Stimulated activated CD4-positive, alpha-beta T cell treated with anti-CD3 and anti-CD28 coated beads, Interleukin-12 subunit alpha, Interleukin-12 subunit beta, amount 100 ng/mL, for 24 hours (primary cell): ENCODE measurements around the gene TPCN2.
"Not testable (repeated sequence)": the region's sequence is repeated elsewhere in the genome, so short reads cannot be mapped to it uniquely, and the experiment has no call there.

Source experiments
- DNase-seq, 2 experiments: peaks; one replicate each; pipeline ENCODE4 v3.0.0-alpha.2; 2020; ENCODE audit warnings: low read depth in 2 of 2

The TPCN2 gene

GRCh38 chr11:69149338-69150045 lies 100.8 kb downstream of the TPCN2 start:
- DNase-seq: not testable (repeated sequence)

GRCh38 chr11:69150175-69150574 lies 101.4 kb downstream of the TPCN2 start:
- no peak for DNase-seq

DNA sequence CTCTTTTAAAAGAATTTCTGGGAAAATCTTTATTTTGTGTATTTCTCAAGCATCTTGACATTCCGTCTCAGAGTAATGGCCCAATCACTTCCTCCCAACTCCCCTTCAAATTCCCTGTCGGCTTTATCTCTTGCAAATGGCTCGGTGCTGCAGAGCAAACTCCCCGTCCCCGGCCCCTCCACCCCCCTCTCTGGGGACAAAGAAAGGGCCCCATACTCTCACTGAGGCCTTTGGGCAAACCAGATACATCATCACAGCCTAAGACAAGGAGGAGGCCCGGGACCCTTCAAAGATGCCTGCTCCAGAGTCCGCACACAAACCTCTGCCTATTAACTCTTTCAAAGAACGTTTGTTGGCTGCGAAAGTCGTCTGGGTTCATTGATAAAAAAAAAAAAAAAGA lies 103.1 kb downstream of the TPCN2 start:
- DNase-seq: no peak

DNA sequence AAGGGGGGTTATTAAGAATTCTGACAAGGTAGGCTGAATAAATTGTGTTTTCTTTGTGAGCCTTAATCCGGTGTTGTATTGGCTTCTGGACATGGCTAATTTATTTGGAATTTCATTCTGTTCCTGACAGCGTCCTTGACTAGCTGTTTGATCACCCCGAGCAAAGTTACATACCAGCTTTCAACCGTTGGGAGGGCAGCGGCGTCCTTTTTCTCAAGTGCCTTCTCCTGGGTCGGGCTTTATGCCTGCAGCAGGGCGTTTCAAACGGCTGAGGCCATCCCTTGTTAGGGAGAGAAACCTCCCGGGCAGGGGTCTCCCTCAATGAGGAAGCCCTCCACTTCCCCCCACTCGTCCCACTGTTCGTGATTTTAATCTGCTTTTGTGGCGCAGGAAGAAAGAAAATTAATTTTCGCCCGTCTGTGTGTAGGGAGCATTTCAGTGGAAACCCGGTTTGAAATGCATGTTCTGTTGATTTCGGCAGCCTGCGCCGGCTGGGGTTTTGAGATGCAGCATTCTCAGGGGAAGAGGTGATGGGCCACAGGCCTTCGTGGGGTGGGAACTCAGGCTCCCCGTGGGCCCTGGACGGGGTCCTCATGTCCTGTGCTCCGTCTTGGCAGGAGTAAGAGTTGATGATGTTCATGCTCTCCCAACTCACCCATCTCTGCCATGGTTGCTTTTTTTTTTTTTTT lies 104.1 kb downstream of the TPCN2 start:
- DNase-seq: no peak

GRCh38 chr11:69153661-69154060 lies 104.9 kb downstream of the TPCN2 start:
- DNase-seq: no peak

DNA sequence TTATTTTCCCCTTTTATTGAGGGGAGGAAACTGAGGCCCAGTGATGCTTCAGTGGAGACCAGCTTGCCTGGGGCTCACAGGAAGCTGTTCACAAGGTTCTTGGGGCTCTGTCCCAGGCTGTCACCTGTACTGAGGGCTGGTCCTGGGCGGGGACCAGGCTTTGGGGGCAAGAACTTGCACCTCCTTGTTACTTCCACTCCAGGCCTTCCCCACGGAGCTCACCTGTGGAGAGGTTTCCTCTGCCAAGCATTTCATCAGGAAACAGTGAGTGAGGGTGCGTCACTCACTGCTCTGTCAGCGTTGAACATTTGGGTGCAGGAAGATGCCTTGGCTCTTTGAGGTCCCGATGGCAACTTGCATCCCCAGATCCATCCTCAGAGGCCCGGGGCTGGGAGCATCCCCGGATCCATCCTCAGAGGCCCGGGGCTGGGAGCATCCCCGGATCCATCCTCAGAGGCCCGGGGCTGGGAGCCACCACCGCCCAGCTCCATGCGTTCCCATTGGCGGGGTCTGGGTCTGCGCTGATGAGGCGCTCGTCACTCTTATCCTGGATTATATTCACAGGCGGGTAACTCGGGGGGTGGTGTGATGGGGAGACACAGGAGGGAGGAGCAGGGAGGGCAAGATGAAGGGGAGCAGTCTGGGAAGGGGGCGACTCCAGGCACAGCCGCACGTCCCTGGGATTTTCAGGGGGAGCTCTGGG lies 105.6 kb downstream of the TPCN2 start:
- no peak for DNase-seq

GRCh38 chr11:69154938-69155301 lies 106.2 kb downstream of the TPCN2 start:
- DNase-seq: no peak

DNA sequence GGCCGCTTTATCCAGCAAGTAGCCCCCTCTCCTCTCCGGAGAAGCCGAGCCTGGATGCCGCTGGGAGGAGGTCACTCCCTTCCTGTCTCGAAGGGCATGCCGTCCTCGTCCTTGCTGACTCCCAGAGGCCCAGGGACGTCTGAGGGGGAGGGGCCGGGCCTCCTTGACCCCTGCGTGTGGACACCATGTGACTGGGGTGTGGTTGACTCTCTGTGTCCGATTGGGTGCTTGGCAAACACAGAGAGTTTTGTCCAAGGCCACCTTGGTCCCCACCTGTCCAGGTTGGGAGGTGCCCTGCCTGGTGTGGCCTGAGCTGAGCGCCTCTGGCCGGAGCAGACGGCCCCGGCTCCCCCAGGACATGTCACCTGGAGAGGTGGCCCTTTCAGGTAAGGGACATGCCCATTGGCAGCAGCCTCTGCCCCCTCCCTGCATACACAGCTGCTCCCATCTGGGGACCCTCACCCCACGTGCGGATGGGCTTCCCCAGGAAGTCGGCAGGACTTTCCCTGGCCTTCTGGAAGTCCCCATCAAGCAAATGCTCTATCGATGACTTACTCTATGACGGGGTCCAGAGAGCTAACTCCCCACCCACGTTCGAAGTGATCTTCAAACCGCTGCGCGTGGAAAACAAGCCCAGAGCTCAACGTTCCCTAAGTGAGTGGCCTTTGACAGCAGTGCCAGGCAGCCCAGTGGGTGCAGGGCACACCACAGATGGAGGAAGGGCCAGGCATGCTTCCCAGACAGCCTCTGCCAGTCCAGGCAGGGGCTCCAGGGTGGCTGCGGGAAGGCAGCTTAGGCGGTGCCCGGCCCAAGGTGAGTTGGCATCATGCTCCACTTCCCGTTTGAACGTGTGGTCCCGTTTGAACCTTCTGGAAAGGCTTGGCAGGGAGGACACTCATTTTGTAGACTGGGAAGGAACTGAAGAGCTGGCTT lies 106.8 kb downstream of the TPCN2 start, which contains the start of gene SMIM38:
SMIM38 (plus strand) TSS at position 634 of the 933 bp plus-strand sequence. CDS start 1,912 bp downstream, outside the sequence.
- DNase-seq: no peak

DNA sequence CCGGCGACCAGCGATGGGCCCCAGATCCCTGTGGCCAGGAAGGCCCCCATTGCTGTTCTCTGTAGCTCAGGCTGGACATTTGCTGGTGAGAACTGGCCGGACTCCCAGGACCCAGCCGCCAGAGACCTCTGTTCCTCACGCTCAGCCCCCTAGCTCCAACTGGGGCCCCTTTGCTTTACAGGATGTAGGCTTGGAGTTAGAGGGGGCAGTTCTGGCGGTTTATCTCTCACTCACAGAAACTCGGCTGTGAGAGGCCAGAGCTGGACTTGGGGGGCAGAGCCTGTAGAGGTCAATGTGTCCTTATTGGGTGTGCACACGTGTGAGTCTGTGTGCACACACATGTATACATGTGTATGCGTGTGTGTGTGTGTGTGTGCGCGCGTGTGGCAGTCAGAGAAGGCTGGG lies 107.5 kb downstream of the TPCN2 start:
- no peak for DNase-seq

DNA sequence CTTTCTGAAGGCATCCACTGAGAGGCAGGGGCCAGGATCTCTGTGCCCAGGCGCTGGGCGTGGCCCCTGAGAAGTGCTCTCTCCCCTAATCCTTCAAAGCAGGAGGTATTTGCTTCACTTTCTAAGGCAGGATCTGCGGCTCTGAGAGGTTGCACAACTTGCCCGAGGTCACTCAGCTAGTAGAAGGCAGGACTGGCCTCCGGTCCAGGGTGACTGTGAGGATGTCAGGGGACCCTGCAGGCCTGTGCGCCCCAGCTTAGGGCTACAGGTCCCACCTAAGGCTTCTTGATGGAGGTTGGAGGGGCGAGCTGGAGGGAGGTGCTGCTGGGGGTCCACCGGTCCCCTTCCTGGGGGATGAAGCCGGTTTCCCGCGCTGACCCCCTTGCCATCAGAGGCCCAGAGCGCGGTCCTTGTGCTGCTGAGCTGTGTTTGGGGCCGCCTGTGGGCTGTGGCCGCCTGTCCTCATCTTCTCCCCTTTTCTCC lies 108.0 kb downstream of the TPCN2 start:
- no peak for DNase-seq

- no peak for DNase-seq
Measured at GRCh38 chr11:69157156-69157821, 108.6 kb downstream of the TPCN2 start.

DNA sequence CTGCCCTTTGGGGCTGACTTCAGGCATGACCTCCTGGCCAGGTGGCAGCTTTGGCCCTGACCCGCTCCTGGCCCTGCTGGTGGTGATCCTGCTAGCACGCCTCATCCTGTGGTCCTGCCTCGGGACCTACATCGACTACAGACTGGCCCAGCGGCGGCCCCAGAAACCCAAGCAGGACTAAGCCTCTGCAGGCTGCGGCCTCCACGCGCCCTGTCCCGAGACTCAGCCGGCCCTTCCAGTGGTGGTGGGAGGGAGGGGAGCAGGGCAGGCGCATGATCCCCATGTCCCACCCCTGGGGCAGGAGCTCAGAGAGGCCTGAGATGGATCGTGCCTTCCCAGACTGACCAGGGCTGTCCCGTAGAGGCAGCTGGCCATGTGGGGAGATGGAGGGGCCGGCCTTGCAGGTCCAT lies 109.1 kb downstream of the TPCN2 start:
- no peak for DNase-seq

- no peak for DNase-seq
Measured at GRCh38 chr11:69158301-69159149, 109.8 kb downstream of the TPCN2 start.

DNA sequence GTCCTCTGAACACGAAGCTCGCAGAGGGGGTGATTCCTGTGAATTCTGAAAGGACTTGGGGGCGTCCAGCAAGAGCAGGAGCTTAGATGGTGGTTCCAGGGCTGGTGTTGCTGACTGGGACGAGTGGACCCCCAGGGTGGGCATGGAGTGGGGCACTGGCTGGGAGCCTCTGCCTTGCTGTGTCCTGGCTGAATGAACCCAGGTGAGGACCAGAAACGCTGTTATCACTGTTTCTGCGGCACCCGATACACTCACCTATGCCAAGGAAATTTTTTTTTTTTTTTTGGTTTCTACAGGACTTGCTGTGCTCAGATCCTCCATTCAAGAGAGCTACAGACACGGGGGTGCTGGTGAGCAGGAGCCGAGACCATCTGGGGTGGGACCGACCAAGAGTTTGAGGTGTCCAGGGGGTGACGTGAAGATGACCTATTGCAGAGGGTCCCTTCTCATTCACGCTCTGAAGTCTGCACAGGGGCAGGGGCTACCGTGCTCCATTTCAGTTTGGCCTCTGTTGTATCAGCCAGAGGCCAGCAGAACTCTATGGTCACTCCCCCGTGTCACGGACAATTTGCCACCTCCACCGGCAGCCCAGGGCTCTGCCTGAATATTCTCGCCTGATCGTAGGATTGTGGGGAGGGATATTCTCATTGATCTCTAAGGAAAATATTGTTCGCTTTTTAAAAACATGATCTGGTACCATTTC lies 110.6 kb downstream of the TPCN2 start:
- DNase-seq: no peak

- no peak for DNase-seq
Measured at GRCh38 chr11:69160296-69161116, 111.8 kb downstream of the TPCN2 start.

DNA sequence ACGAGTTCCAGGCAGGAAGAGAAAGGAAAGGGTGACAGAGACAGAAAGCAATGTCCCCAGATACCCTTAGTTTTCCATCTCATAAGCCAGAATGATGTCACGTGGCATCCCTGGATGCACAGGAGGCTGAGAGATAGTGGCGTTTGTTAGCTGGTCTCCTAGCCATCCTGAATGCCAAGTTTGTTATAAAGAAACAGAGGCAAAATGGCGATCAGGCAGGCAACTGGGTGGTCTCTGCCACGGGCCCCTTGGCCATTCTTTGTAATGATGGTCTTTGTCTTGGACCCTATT lies 112.3 kb downstream of the TPCN2 start:
- no peak for DNase-seq

GRCh38 chr11:69162505-69162904 lies 113.8 kb downstream of the TPCN2 start:
- DNase-seq: no peak

- no peak for DNase-seq
Measured at GRCh38 chr11:69163842-69164241, 115.1 kb downstream of the TPCN2 start.

DNA sequence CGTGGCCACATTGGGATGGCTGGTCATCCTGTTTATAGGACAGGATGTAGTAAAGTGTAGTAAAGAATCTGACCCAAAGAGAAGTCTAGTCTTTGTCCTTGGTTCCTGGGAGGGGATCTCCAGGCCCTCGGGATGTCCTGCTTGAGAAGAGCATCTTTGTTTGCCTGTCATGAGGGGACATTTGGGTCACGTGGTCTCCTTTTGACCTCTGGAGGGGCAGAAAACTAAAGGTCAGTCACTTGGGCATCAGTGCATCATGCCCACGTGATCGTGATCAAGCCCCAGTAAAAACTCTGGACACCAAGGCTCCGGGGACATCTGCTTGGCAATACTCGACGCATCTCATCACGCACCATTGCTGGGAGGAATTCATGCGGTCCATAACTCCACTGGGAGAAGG lies 116.1 kb downstream of the TPCN2 start:
- DNase-seq: no peak
